Measurements from ENCODE around the gene SLC25A47. TPM values are rescaled to one million over a fixed set of nuclear protein-coding genes. Genes with fewer than 3 reads are reported as not detected.

SLC25A47 gene
- total RNA-seq, 3 donors from 2014 or later, result 0.17 TPM; not detected in 2

DNA sequence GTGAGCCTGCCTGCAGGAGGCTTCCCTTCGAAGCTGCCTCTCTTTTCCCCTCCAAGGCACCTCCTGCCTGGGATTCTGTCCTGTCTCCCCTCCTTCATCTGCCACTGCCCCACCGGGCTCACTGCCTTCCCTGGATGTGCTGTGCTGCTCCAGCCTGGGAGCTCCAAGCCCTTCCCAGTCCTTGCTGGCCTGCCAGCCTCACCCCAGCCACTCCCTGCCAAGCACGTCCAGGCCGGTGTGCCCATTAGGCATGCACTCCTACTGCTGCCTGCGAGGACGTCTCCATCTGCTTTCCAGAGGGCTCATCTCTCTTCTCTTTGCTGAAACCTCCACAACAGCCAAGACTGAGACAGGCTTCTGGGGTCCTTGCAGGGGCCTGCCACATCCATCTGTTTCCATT is 8.4 kb upstream of the SLC25A47 start:
- ATAC-seq (peak; percentile 56), DNase-seq (peak in 1 of 3 donors; percentile 28)
- intact Hi-C loops (cut with DNase I, micrococcal nuclease), result no loop called here
- Histone ChIP-seq H3K4me1 (ENCODE audit: low read depth) (peaks cover 13% of the 10 kb centered on the region), H3K36me3 (ENCODE audit: low read depth) (no peaks in the 10 kb centered on the region), H3K4me3 (no peak overlapping the region), H3K9me3 (no peaks in the 10 kb centered on the region)
- no peak for TF ChIP-seq CTCF (IDR thresholded peaks at IDR 0.05)

DNA sequence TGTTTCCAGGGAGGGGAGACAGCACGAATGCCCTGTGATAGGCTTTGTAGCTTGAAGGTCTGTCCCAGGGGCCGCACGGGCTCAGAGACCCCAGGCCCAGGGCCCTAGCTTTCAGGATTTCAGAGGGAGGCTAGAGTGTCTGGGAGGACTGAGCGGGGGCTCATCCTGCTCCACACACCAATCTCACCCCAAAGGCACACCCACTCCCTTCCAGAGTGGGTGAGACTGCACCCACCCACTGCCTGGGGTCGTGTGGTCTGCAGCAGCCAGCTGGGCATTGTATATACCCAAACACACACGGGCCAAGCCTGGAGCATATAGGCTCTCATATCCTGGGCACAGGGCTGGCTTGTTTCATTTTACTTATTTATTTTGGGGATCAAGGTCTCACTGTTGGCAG is 5.8 kb upstream of the SLC25A47 start:
- DNase-seq (peak in 1 of 3 donors; percentile 17), ATAC-seq (no peak)
- no peak for TF ChIP-seq CTCF (IDR thresholded peaks at IDR 0.05)
- no peak overlapping the region for H3K4me3 ChIP-seq
- peaks cover 13% of the 10 kb centered on the region for H3K4me1 ChIP-seq (ENCODE audit: low read depth)
- intact Hi-C loops (cut with DNase I, micrococcal nuclease), result no loop called here
- no peaks in the 10 kb centered on the region for H3K36me3 ChIP-seq (ENCODE audit: low read depth)
- H3K9me3 ChIP-seq, result no peaks in the 10 kb centered on the region

DNA sequence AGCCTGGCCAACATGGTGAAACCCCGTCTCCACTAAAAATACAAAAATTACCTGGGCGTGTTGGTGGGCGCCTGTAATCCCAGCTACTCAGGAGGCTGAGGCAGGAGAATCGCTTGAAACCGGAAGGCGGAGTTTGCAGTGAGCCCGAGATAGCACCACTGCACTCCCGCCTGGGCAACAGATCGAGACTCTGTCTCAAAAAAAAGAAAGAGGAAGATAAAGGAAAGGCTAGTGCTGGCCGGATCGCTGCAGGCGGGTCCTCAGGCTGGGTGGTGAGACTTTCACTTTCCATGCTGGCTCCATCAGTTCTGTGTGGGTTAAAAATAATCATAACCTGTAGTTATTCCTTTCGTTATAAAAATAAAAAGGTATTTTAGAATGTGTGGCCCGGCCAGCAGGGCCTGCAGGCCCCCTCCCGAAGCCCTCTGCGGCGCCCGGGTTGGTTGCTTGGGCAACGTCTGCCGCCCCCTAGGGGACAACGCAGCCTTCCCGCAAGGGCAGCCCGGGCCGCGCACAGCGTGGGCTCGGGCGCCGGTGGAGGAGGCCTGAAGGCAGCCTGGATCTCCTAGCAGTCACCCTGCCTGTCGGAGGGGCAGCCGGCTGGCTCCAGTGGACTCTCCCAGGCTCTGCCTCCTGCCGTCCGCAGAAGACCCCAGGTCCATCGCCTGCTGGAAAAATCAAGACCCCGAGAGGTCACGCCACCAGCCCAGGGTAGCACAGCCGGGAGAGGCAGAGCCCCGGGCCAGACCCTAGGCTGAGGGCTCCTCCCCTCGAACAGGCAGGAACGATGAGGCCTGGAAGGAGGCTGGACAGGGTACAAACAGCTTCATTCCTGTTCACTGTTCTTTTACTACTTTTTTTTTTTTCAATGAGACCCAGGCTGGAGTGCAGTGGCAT is 5.0 kb upstream of the SLC25A47 start:
- peak; percentile 89 for ATAC-seq

DNA sequence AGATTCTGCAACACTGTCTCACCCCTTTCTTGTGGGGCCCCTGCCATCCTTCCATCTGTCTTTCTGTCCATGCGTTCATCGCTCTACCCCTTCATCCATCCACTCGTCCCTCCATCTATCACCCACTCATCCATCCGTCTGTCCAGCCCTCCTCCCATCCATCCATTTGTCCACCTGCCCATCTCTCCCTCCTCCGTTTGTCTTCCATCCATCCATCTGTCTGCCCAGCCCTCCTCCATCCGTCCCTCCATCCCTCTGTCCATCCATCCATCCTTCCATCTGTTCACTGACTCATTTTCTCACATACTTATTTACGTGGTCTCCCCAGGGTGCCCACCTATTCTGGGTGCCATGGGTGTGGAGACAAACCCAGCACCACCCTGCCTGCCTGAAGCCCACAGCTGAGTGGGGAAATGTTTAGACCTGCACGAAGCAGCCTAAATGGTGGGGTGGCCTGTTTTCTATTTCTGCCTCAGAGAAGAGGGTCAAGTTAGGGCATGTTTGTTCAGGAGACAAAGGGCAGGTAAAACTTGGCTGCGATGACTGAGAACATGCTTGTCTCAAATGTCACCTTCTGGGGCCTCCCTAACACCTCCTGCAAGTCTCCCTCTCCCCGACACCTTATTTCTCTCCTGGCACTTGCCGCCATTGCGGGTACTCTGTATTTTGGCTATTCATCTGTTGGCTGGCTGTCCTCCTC is 2.8 kb upstream of the SLC25A47 start:
- Histone ChIP-seq H3K36me3 (ENCODE audit: low read depth) (no peaks in the 10 kb centered on the region), H3K9me3 (no peaks in the 10 kb centered on the region), H3K4me3 (no peak overlapping the region), H3K4me1 (ENCODE audit: low read depth) (peaks cover 13% of the 10 kb centered on the region)
- TF ChIP-seq CTCF (IDR thresholded peaks at IDR 0.05), result no peak
- intact Hi-C loops (cut with DNase I, micrococcal nuclease), result no loop called here
- ATAC-seq (no peak), DNase-seq (no peak)

More for the DNA sequence above, 5.0 kb upstream of the SLC25A47 start:
- H3K4me1 ChIP-seq (ENCODE audit: low read depth), result peaks cover 13% of the 10 kb centered on the region
- no peaks in the 10 kb centered on the region for H3K36me3 ChIP-seq (ENCODE audit: low read depth)
- peak; percentile 77 to 82 (median 79) for DNase-seq
- intact Hi-C loops (cut with DNase I, micrococcal nuclease), result no loop called here
- H3K4me3 ChIP-seq, result no peak overlapping the region
- peak; percentile 79 for TF ChIP-seq CTCF (IDR thresholded peaks at IDR 0.05)
- H3K9me3 ChIP-seq, result no peaks in the 10 kb centered on the region

DNA sequence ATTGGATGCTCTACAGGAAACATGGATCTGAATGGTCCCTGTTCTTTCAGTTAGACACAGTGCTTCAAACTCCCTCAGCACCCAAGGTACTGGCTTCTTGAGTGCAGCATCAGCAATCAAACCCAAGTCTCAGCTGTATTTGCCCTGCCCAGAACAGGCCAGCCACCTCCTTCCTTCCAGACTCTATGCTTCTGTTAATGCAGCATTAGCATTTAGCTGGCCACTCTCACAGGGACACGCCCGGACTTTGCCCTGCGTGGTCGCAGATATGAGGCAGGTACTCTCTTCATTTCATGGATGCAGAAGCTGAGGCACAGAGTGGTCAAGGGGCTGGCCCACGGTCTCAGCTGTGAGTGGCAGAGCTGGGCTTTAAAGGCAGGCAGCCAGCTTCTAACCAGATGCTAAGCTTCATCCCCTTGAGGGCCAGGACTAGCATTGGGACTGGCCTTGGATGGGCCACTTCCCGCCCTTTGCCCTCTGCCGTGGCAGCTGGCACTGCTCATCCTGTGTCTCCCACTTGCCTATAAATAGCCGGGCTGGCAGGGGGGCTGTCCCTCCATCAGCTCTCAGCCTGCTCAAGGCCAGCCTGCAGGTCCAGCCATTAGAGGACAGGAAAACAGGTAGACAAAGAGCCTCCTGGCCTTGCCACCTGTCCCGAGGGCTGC is 1.5 kb upstream of the SLC25A47 start:
- ATAC-seq, result no peak
- no peaks in the 10 kb centered on the region for H3K9me3 ChIP-seq
- DNase-seq, result peak in 1 of 3 donors; percentile 11
- H3K4me3 ChIP-seq, result no peak overlapping the region
- H3K36me3 ChIP-seq (ENCODE audit: low read depth), result no peaks in the 10 kb centered on the region
- intact Hi-C loops (cut with DNase I, micrococcal nuclease), result no loop called here
- H3K4me1 ChIP-seq (ENCODE audit: low read depth), result peaks cover 13% of the 10 kb centered on the region
- no peak for TF ChIP-seq CTCF (IDR thresholded peaks at IDR 0.05)
